PC-3 (cell line): ENCODE results near the gene PTGES.

Experiments used
- EZH2 ChIP-seq: fragments of 300-600 bp; sonication (generic); IDR thresholded peaks from one replicate; pipeline ENCODE4 v1.6.1; 2017; ENCODE audit warnings: antibody characterized with exemption, mild to moderate bottlenecking, low read length; ENCODE audit not compliant: unreplicated experiment
- EZH2phosphoT487 ChIP-seq: fragments of 300-600 bp; sonication (generic); IDR thresholded peaks from 2 replicates; pipeline ENCODE4 v1.6.1; 2018; ENCODE audit warnings: mild to moderate bottlenecking, antibody characterized with exemption, low read length, borderline replicate concordance
- TF ChIP-seq, protein P1 (sequence below): fragments of 300-600 bp; sonication (generic); conservative IDR thresholded peaks from 2 replicates; pipeline ENCODE4 v1.5.1; 2017; ENCODE audit warnings: antibody characterized with exemption, low read depth, mild to moderate bottlenecking, low read length

DNA sequence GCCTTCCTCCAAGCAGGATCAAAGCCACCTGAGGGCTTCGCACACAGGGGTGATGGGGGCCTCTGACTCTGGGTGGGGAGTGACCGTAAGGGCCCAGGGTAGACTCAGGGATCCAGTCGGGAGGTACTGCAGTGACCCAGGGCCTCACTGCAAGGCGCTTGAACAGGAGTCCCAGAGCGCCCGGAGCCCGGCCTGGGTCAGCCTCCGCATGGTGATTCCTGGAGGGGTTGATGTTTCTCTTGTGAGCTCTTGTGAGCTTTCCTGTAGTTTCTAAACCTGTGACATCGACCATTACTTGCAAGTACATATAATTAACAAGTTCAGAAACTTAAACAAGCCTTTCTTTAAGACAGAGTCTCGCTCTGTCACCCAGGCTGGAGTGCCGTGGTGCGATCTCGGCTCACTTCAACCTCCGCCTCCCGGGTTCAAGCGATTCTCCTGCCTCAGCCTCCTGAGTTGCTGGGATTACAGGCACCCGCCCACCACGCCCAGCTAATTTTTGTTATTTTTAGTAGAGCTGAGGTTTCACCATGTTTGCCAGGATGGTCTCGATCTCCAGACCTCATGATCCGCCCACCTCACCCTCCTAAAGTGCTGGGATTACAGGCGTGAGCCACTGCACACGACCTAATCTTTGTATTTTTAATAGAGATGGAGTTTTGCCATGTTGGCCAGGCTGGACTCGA lies 19.8 kb downstream of the PTGES start:
- TF ChIP-seq, protein P1, sequence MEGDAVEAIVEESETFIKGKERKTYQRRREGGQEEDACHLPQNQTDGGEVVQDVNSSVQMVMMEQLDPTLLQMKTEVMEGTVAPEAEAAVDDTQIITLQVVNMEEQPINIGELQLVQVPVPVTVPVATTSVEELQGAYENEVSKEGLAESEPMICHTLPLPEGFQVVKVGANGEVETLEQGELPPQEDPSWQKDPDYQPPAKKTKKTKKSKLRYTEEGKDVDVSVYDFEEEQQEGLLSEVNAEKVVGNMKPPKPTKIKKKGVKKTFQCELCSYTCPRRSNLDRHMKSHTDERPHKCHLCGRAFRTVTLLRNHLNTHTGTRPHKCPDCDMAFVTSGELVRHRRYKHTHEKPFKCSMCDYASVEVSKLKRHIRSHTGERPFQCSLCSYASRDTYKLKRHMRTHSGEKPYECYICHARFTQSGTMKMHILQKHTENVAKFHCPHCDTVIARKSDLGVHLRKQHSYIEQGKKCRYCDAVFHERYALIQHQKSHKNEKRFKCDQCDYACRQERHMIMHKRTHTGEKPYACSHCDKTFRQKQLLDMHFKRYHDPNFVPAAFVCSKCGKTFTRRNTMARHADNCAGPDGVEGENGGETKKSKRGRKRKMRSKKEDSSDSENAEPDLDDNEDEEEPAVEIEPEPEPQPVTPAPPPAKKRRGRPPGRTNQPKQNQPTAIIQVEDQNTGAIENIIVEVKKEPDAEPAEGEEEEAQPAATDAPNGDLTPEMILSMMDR = no peak
- no peak for TF ChIP-seq EZH2phosphoT487
- no peak for TF ChIP-seq EZH2
